K562 (cell line): ENCODE results near the gene SIM2. TPM values are rescaled to one million over a fixed set of nuclear protein-coding genes. Genes with fewer than 3 reads are reported as not detected.

ENCODE experiments used
- ATAC-seq: fragments of 200-7000 bp; cut with Tn5 transposase; 3 replicates; pipeline ENCODE4 v1.9.1; 2020; ENCODE audit warnings: moderate library complexity
- BruUV-seq: library from RNA; stranded (reverse); fragments of 400-500 nt; replicated peaks from 2 replicates; lab custom pipeline; 2021; lab: Mats Ljungman, UMichigan
- CTCF ChIA-PET: fragments of 300-600 bp; formaldehyde crosslinking; extraction: SDS; loops from one replicate; lab custom pipeline; 2021; ENCODE audit warnings: low intra/inter-chr PET ratio; lab: Yijun Ruan, JAX
- POLR2A ChIA-PET: fragments of 300-600, 350-650 bp; sonication (Branson Sonifier 250); formaldehyde crosslinking; extraction: SDS; loops from one replicate; lab custom pipeline; 2021; ENCODE audit warnings: antibody characterized with exemption, inconsistent platforms; lab: Yijun Ruan, JAX
- DNase-seq, 4 experiments: peaks; one replicate each; pipeline versions ENCODE4 v3.0.0 to v3.0.0-alpha.2; 2011 to 2018; ENCODE audit warnings: low spot score in 3 of 4, mixed read lengths in 3 of 4; ENCODE audit errors: extremely low read depth in 1 of 4
- FAIRE-seq: peaks from 2 replicates; lab custom pipeline; 2011; peaks lifted over from hg19 to GRCh38; lab: Jason Lieb, UNC
- H2AFZ ChIP-seq: 2 replicates; pipeline ENCODE4 v1.6.0; 2011; ENCODE audit warnings: low read depth, low read length, control low read depth, inconsistent platforms
- H3K27ac ChIP-seq: fragments of 200-600 bp; 3 replicates; pipeline ENCODE4 v1.8.0; 2011; ENCODE audit warnings: low read depth, mild to moderate bottlenecking, control low read depth, inconsistent platforms, low read length, moderate library complexity, mixed read lengths; ENCODE audit errors: extremely low read depth
- H3K27me3 ChIP-seq, 2 experiments: fragments of 300-600 bp in 1 of 2; 2 replicates in 1 of 2; 3 replicates in 1 of 2; pipeline versions ENCODE4 v1.6.0 to v1.8.0; 2011; ENCODE audit warnings: inconsistent platforms in 2 of 2, low read length in 2 of 2, mild to moderate bottlenecking in 1 of 2, mixed read lengths in 1 of 2, moderate library complexity in 1 of 2; ENCODE audit not compliant: control insufficient read depth in 2 of 2, insufficient read depth in 2 of 2
- H3K36me3 ChIP-seq: fragments of 300-600 bp; 3 replicates; pipeline ENCODE4 v1.8.0; 2011; ENCODE audit warnings: mild to moderate bottlenecking, low read length, inconsistent platforms; ENCODE audit not compliant: control insufficient read depth, insufficient read depth
- H3K4me1 ChIP-seq, 2 experiments: fragments of 200-600 bp in 1 of 2; replicated peaks in 1 of 2; 2 replicates in 1 of 2; 3 replicates in 1 of 2; pipeline versions ENCODE4 v1.5.1 to v1.8.0; 2011; ENCODE audit warnings: inconsistent platforms in 2 of 2, low read length in 2 of 2, mild to moderate bottlenecking in 1 of 2, mixed read lengths in 1 of 2, moderate library complexity in 1 of 2; ENCODE audit not compliant: control insufficient read depth in 2 of 2, insufficient read depth in 2 of 2
- H3K4me2 ChIP-seq: 2 replicates; pipeline ENCODE4 v1.6.1; 2011; ENCODE audit warnings: low read length, control low read depth, inconsistent platforms, mixed read lengths; ENCODE audit not compliant: insufficient read depth
- H3K4me3 ChIP-seq: fragments of 200-600 bp; sonication (generic), shearing (Covaris generic); 2 replicates; pipeline ENCODE4 v1.5.1; 2016; ENCODE audit warnings: control low read depth, inconsistent platforms
- H3K79me2 ChIP-seq: fragments of 200-600 bp; 3 replicates; pipeline ENCODE4 v1.8.0; 2011; ENCODE audit warnings: low read length, inconsistent platforms; ENCODE audit not compliant: control insufficient read depth, insufficient read depth
- H3K9ac ChIP-seq, 2 experiments: 2 replicates each; pipeline versions ENCODE4 v1.6.0 to v1.6.1; 2011; ENCODE audit warnings: low read depth in 2 of 2, low read length in 2 of 2, control low read depth in 1 of 2, inconsistent platforms in 1 of 2, mild to moderate bottlenecking in 1 of 2, mixed read lengths in 1 of 2; ENCODE audit not compliant: insufficient read depth in 1 of 2
- H3K9me1 ChIP-seq: one replicate; pipeline ENCODE4 v1.6.0; 2011; ENCODE audit warnings: inconsistent platforms, mild to moderate bottlenecking, low read length, moderate library complexity; ENCODE audit not compliant: control insufficient read depth, insufficient read depth
- H3K9me3 ChIP-seq: replicated peaks from 2 replicates; pipeline ENCODE4 v1.5.1; 2011; ENCODE audit warnings: low read depth, low read length, inconsistent platforms; ENCODE audit not compliant: control insufficient read depth, insufficient read depth
- H4K20me1 ChIP-seq: replicated peaks from 2 replicates; pipeline ENCODE4 v1.6.1; 2011; ENCODE audit warnings: low read length, inconsistent platforms, mixed read lengths; ENCODE audit not compliant: control insufficient read depth, insufficient read depth
- CREM ChIP-seq: IDR thresholded peaks from 2 replicates; pipeline ENCODE4 v1.6.1; 2014; ENCODE audit warnings: antibody characterized with exemption, low read depth
- DPF2 ChIP-seq: fragments of 450-650 bp; IDR thresholded peaks from 2 replicates; pipeline ENCODE4 v1.6.1; 2016
- LEF1 ChIP-seq: fragments of 450-650 bp; IDR thresholded peaks from 2 replicates; pipeline ENCODE4 v1.6.1; 2016; ENCODE audit warnings: mild to moderate bottlenecking
- PRPF4 ChIP-seq: fragments of 200-400 bp; formaldehyde crosslinking; IDR thresholded peaks from one replicate; pipeline ENCODE4 v1.6.1; 2017; ENCODE audit warnings: low read length, low read depth, mild to moderate bottlenecking; ENCODE audit not compliant: insufficient read depth, poor library complexity, severe bottlenecking
- RBM25 ChIP-seq: fragments of 200-400 bp; formaldehyde crosslinking; IDR thresholded peaks from 2 replicates; pipeline ENCODE4 v1.6.1; 2018; ENCODE audit warnings: low read length, low read depth, moderate library complexity; ENCODE audit not compliant: severe bottlenecking
- ZNF57 ChIP-seq: fragments of 450-650 bp; formaldehyde crosslinking; IDR thresholded peaks from 2 replicates; pipeline ENCODE4 v1.4.0; 2020; ENCODE audit warnings: mild to moderate bottlenecking, moderate library complexity
- in situ Hi-C: fragments of 300-500 bp; cut with MboI; formaldehyde crosslinking; loops from 4 replicates; pipeline ENCODE4 v1.15.0; 2018; ENCODE audit warnings: inconsistent platforms, mixed read lengths
- intact Hi-C: fragments of 100-400 bp; cut with micrococcal nuclease; formaldehyde crosslinking; loops from 2 replicates; pipeline ENCODE4 v1.14.2; 2022
- polyA plus RNA-seq, 8 experiments: library from polyadenylated mRNA; depleted of rRNA in 4 of 8; stranded (reverse) in 5 of 8; unstranded in 3 of 8; fragments of >200 nt; fragmentation: Nextera tagmentation in 2 of 8; fragmentation: Illumina TruSeq in 1 of 8; extraction: Ambion mirVana in 2 of 8; extraction: Trizol in 1 of 8; gene quantifications; 2 replicates each; pipeline versions ENCODE4 v1.2.1 to v1.2.3, GENCODE V29; 2011 to 2014; ENCODE audit warnings: inconsistent platforms in 1 of 8, missing spikeins in 1 of 8
- total RNA-seq, 7 experiments: library from RNA; depleted of rRNA in 6 of 7; stranded (reverse); fragments of >200 nt in 6 of 7; fragmentation: Illumina TruSeq in 2 of 7; extraction: Trizol in 2 of 7; gene quantifications; 2 replicates each; pipeline versions ENCODE4 v1.2.1 to v1.2.3, GENCODE V29; 2011 to 2021; ENCODE audit warnings: low replicate concordance in 1 of 7
- TF ChIP-seq, protein P1 (sequence below): fragments of 450-650 bp; IDR thresholded peaks from 2 replicates; pipeline ENCODE4 v1.6.1; 2017; ENCODE audit warnings: antibody characterized with exemption

The SIM2 gene
- total and polyA plus RNA-seq, 9 of the 15 experiments (the other 6 are each of a cell fraction or from before 2014, with no cell fraction given), result 0.07 to 0.11 (median 0.08) TPM; not detected in 6

DNA sequence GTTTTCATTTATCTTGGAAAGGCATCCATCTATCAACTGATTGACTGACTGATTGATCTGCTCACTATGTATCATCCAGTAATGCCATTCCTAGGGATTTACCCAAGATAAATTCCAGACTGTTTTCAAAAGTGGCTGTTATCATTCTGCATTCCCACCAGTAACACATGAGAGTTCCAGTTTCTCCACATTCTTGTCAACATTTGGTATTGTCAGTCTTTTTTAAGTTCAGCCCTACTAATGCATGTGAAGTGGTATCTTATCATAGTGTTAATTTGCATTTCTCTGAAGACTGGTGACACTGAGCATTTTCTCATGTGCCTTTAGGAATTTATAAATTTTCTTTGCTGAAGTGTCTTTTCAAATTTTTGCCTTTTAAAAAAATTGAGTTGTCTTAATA is 99.6 kb downstream of the SIM2 start:
- Histone ChIP-seq H3K9me1 (no peaks in the 10 kb centered on the region), H3K27ac (no peak overlapping the region), H3K9me3 (peaks cover 5% of the 10 kb centered on the region), H3K4me1 (no peaks in the 10 kb centered on the region), H3K4me3 (no peak overlapping the region), H2AFZ (no peak overlapping the region), H3K36me3 (no peaks in the 10 kb centered on the region), H4K20me1 (no peaks in the 10 kb centered on the region), H3K27me3 (no peaks in the 10 kb centered on the region), H3K79me2 (no peaks in the 10 kb centered on the region), H3K4me2 (no peak overlapping the region), H3K9ac (no peak overlapping the region)
- intact Hi-C loops, result no loop called here
- in situ Hi-C loops, result no loop called here
- no peak for ATAC-seq
- no peak for TF ChIP-seq LEF1
- TF ChIP-seq RBM25, result no peak
- TF ChIP-seq, protein P1, sequence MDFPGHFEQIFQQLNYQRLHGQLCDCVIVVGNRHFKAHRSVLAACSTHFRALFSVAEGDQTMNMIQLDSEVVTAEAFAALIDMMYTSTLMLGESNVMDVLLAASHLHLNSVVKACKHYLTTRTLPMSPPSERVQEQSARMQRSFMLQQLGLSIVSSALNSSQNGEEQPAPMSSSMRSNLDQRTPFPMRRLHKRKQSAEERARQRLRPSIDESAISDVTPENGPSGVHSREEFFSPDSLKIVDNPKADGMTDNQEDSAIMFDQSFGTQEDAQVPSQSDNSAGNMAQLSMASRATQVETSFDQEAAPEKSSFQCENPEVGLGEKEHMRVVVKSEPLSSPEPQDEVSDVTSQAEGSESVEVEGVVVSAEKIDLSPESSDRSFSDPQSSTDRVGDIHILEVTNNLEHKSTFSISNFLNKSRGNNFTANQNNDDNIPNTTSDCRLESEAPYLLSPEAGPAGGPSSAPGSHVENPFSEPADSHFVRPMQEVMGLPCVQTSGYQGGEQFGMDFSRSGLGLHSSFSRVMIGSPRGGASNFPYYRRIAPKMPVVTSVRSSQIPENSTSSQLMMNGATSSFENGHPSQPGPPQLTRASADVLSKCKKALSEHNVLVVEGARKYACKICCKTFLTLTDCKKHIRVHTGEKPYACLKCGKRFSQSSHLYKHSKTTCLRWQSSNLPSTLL, result no peak
- TF ChIP-seq PRPF4, result no peak
- TF ChIP-seq DPF2, result no peak
- no peak for TF ChIP-seq CREM
- no peak for TF ChIP-seq ZNF57
- BruUV-seq, result no TSS peak
- no peak for DNase-seq
- ChIA-PET CTCF (no interaction called here), POLR2A (no interaction called here)
- FAIRE-seq, result no peak

Other genes with a start within 250 kb of the SIM2 start
- not detected in 2 replicates for gene CLDN14, start 219.0 kb upstream of the SIM2 start, total RNA-seq (2014; rRNA removed)
- not detected in 2 replicates for gene CLDN14, start 219.0 kb upstream of the SIM2 start, total RNA-seq (2014; rRNA removed; fragmentation: Illumina TruSeq; extraction: Trizol)
- not detected in 2 replicates for gene CLDN14, start 219.0 kb upstream of the SIM2 start, total RNA-seq (2015; rRNA removed; fragmentation: Illumina TruSeq; extraction: Trizol)
- gene CLDN14, start 219.0 kb upstream of the SIM2 start, total RNA-seq (2021), result not detected in 2 replicates
- gene CLDN14, start 219.0 kb upstream of the SIM2 start, polyA plus RNA-seq (2011; rRNA removed), result not detected in 2 replicates
- not detected in 2 replicates for gene CLDN14, start 219.0 kb upstream of the SIM2 start, polyA plus RNA-seq (2014; fragmentation: Illumina TruSeq; extraction: Trizol)
- gene CLDN14, start 219.0 kb upstream of the SIM2 start, polyA plus RNA-seq (2014; fragmentation: Nextera tagmentation; extraction: Ambion mirVana), result not detected
- not detected in 2 replicates for gene CLDN14, start 219.0 kb upstream of the SIM2 start, polyA plus RNA-seq (2014; rRNA removed)